ENCODE measurements around the gene GDPD5. TPM values are rescaled to one million over a fixed set of nuclear protein-coding genes. Genes with fewer than 3 reads are reported as not detected.
A peak's percentile ranks its signal among the peaks of the same experiment; 100 is the strongest.

The GDPD5 gene
- total and polyA plus RNA-seq, 2 donors (not counting 1 experiment from before 2014, with no cell fraction given) = 59.1 to 102 TPM

GRCh38 chr11:75518771-75519653 is 6.7 kb downstream of the GDPD5 start:
- Histone ChIP-seq H3K4me2 (replicated peaks; ENCODE audit: low read depth, low read length, poor library complexity, severe bottlenecking) (no peak overlapping the region), H3K27ac (ENCODE audit: low read length in 2 of 2) (peak overlapping the region in 1 of 2 donors; percentile 13), H3K36me3 (replicated peaks in 1 of 2; ENCODE audit: control extremely low read depth in 1 of 2, control insufficient read depth in 1 of 2, extremely low read depth in 1 of 2, insufficient read depth in 2 of 2, low read length in 1 of 2) (no peaks in the 10 kb centered on the region), H3K4me3 (ENCODE audit: control extremely low read depth in 1 of 5, extremely low read depth in 1 of 5, insufficient read depth in 1 of 5, low read depth in 2 of 5, low read length in 4 of 5) (no peak overlapping the region), H4K20me1 (ENCODE audit: control insufficient read depth, insufficient read depth, low read length, poor library complexity, severe bottlenecking) (no peaks in the 10 kb centered on the region), H3K9ac (ENCODE audit: low read length) (no peak overlapping the region), H3K79me2 (ENCODE audit: control insufficient read depth, insufficient read depth, low read length) (peaks cover 7% of the 10 kb centered on the region), H2AFZ (ENCODE audit: insufficient read depth, low read depth, low read length, poor library complexity, severe bottlenecking) (no peak overlapping the region), H3K27me3 (replicated peaks in 1 of 4; ENCODE audit: control extremely low read depth in 1 of 4, control insufficient read depth in 3 of 4, insufficient read depth in 4 of 4, low read length in 3 of 4) (peaks cover 0 to 13% (median 2%) of the 10 kb centered on the region in 4 experiments), H3K9me3 (ENCODE audit: control extremely low read depth in 1 of 3, control insufficient read depth in 2 of 3, insufficient read depth in 1 of 3, low read length in 2 of 3) (peaks cover 0 to 8% (median 0%) of the 10 kb centered on the region in 3 donors), H3K4me1 (ENCODE audit: control insufficient read depth in 2 of 2, insufficient read depth in 2 of 2, low read length in 2 of 2) (peaks cover 50 to 66% of the 10 kb centered on the region in 2 donors)
- ChIA-PET CTCF (interaction anchor here (0.8 to 7.0 kb wide), 4 partner anchors 11 to 74 kb away, joined by 3 to 51 read pairs (median 8); no protein-coding TSS in a partner anchor), POLR2A (interaction anchor here (1.7 kb wide), 1 partner anchor 11 kb away, joined by 9 read pairs; no protein-coding TSS in a partner anchor)
- no peaks in the 10 kb centered on the region for H3K9me3 Mint-ChIP-seq (ENCODE audit: insufficient read depth)
- DNase-seq = no peak
- 63% methylated on average over 5 of the region's 9 CpGs for WGBS (ENCODE audit: insufficient coverage)
- H3K27ac Mint-ChIP-seq = peak overlapping the region; percentile 72
- no peak for TF ChIP-seq EZH2 (IDR thresholded peaks at IDR 0.05; ENCODE audit: borderline replicate concordance, insufficient read depth, low read depth, low read length, poor library complexity, severe bottlenecking)
- TF ChIP-seq, protein P1, sequence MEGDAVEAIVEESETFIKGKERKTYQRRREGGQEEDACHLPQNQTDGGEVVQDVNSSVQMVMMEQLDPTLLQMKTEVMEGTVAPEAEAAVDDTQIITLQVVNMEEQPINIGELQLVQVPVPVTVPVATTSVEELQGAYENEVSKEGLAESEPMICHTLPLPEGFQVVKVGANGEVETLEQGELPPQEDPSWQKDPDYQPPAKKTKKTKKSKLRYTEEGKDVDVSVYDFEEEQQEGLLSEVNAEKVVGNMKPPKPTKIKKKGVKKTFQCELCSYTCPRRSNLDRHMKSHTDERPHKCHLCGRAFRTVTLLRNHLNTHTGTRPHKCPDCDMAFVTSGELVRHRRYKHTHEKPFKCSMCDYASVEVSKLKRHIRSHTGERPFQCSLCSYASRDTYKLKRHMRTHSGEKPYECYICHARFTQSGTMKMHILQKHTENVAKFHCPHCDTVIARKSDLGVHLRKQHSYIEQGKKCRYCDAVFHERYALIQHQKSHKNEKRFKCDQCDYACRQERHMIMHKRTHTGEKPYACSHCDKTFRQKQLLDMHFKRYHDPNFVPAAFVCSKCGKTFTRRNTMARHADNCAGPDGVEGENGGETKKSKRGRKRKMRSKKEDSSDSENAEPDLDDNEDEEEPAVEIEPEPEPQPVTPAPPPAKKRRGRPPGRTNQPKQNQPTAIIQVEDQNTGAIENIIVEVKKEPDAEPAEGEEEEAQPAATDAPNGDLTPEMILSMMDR (IDR thresholded peaks at IDR 0.05) = no peak
- intact Hi-C loops (cut with micrococcal nuclease) = no loop called here
- peaks cover 69% of the 10 kb centered on the region for H3K4me1 Mint-ChIP-seq
- no peak for ATAC-seq (ENCODE audit: low read depth)
- no peaks in the 10 kb centered on the region for H3K27me3 Mint-ChIP-seq
- peak overlapping the region; percentile 21 for H3K4me3 Mint-ChIP-seq

DNA sequence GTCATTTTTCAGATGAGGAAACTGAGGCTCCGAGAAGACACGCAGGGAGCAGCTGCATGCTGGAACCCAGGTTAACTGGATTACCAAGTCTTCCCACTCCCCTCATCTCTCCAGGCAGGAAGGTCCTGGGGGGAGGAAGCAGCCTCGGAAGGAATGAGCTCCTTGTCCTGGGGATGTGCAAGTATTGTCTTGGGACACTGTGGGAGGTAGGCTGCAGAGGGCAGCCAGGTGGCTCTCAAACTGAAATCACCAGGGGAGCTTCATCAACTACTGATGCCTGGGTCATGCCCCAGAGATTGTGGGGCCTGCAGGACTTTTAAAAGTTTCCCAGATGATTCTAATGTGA is 7.6 kb downstream of the GDPD5 start:
- CTCF ChIA-PET = interaction anchor here (1.6 to 7.0 kb wide), 3 partner anchors 14 to 73 kb away, joined by 4 to 51 read pairs (median 11); no protein-coding TSS in a partner anchor

More for the DNA sequence above, 7.6 kb downstream of the GDPD5 start:
- Histone ChIP-seq H3K36me3 (replicated peaks in 1 of 2; ENCODE audit: control extremely low read depth in 1 of 2, control insufficient read depth in 1 of 2, extremely low read depth in 1 of 2, insufficient read depth in 2 of 2, low read length in 1 of 2) (no peaks in the 10 kb centered on the region), H3K79me2 (ENCODE audit: control insufficient read depth, insufficient read depth, low read length) (peaks cover 7% of the 10 kb centered on the region), H3K9me3 (ENCODE audit: control extremely low read depth in 1 of 3, control insufficient read depth in 2 of 3, insufficient read depth in 1 of 3, low read length in 2 of 3) (peaks cover 0 to 8% (median 0%) of the 10 kb centered on the region in 3 donors), H3K9ac (ENCODE audit: low read length) (no peak overlapping the region), H4K20me1 (ENCODE audit: control insufficient read depth, insufficient read depth, low read length, poor library complexity, severe bottlenecking) (no peaks in the 10 kb centered on the region), H3K27me3 (replicated peaks in 1 of 4; ENCODE audit: control extremely low read depth in 1 of 4, control insufficient read depth in 3 of 4, insufficient read depth in 4 of 4, low read length in 3 of 4) (peaks cover 0 to 4% (median 0%) of the 10 kb centered on the region in 4 experiments), H3K4me2 (replicated peaks; ENCODE audit: low read depth, low read length, poor library complexity, severe bottlenecking) (peak overlapping the region; percentile 70), H2AFZ (ENCODE audit: insufficient read depth, low read depth, low read length, poor library complexity, severe bottlenecking) (no peak overlapping the region), H3K4me1 (ENCODE audit: control insufficient read depth in 2 of 2, insufficient read depth in 2 of 2, low read length in 2 of 2) (peaks cover 44 to 60% of the 10 kb centered on the region in 2 donors), H3K4me3 (ENCODE audit: control extremely low read depth in 1 of 5, extremely low read depth in 1 of 5, insufficient read depth in 1 of 5, low read depth in 2 of 5, low read length in 4 of 5) (no peak overlapping the region), H3K27ac (ENCODE audit: low read length in 2 of 2) (peak overlapping the region; percentile 13 to 53)
- no peak for TF ChIP-seq EZH2 (IDR thresholded peaks at IDR 0.05; ENCODE audit: borderline replicate concordance, insufficient read depth, low read depth, low read length, poor library complexity, severe bottlenecking)
- TF ChIP-seq, protein P1 (IDR thresholded peaks at IDR 0.05) = no peak
- Mint-ChIP-seq H3K27me3 (no peaks in the 10 kb centered on the region), H3K9me3 (ENCODE audit: insufficient read depth) (no peaks in the 10 kb centered on the region), H3K27ac (peak overlapping the region; percentile 67), H3K4me1 (peaks cover 64% of the 10 kb centered on the region), H3K4me3 (peak overlapping the region; percentile 21)
- DNase-seq (no peak), ATAC-seq (ENCODE audit: low read depth) (no peak)
- intact Hi-C loops (cut with micrococcal nuclease) = no loop called here
- POLR2A ChIA-PET = interaction anchor here (1.7 kb wide), 1 partner anchor 10 kb away, joined by 9 read pairs; no protein-coding TSS in a partner anchor
- WGBS (ENCODE audit: insufficient coverage) = 67% methylated on average over 1 of the region's 3 CpGs
